Erythroblast (primary cell): Measurements from ENCODE around the gene CTXN2.

Experiments used
- GATA1 ChIP-seq: IDR thresholded peaks from 2 replicates; pipeline ENCODE4 v1.6.1; 2011; ENCODE audit warnings: low read depth, mild to moderate bottlenecking, control low read depth, low read length, moderate library complexity
- POLR2A ChIP-seq: IDR thresholded peaks from 2 replicates; pipeline ENCODE4 v1.6.1; 2011; ENCODE audit warnings: mild to moderate bottlenecking, low read length

DNA sequence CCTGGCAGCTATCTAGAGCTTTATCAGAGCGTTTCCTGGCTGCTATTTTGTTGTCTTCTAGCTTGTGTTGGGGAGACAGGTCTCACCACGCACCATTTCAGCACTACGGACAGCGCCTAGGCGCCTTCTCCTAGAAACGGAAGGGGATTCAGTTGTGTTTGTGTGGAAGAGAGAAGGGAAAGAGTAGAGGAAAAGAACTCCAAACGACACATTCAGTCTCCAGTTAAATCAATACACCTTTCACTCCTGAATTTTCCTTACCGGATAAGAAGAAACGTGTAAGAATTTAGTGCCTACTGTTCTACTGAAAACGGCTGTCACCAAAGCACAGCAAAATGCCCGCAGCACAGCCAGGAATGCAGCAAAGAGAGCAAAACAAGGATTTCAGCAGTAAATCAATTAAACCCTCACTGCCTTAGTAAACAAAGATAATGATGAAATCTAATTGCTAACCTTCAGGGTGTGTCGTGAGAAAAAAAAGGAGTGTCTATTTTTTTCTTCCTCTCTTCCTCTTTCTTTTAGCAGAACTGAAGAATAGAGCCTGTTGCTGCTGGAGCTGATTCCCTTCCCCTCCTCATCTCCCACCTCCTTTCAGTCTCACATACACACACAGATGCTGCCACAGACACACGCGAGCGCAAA is 412 bp upstream of the CTXN2 start:
- TF ChIP-seq POLR2A (no peak), GATA1 (no peak)
